ENCODE measurements around the gene PXYLP1. TPM values are rescaled to one million over a fixed set of nuclear protein-coding genes. Genes with fewer than 3 reads are reported as not detected.
A peak's percentile ranks its signal among the peaks of the same experiment; 100 is the strongest.

The PXYLP1 gene
- total and polyA plus RNA-seq, 2 donors (not counting 1 experiment from before 2014, with no cell fraction given), result 1.4 to 4.5 TPM

- intact Hi-C loops (cut with micrococcal nuclease), result no loop called here
- H3K9me3 Mint-ChIP-seq (ENCODE audit: insufficient read depth), result no peaks in the 10 kb centered on the region
- H3K9ac ChIP-seq (ENCODE audit: low read length), result no peak overlapping the region
- POLR2A ChIA-PET, result interaction anchor here (0.5 kb wide), 1 partner anchor 540 kb away, joined by 3 read pairs; no protein-coding TSS in a partner anchor
- no peaks in the 10 kb centered on the region for H3K79me2 ChIP-seq (ENCODE audit: control insufficient read depth, insufficient read depth, low read length)
- DNase-seq (no peak), ATAC-seq (ENCODE audit: low read depth) (no peak)
- no peak overlapping the region for H3K27ac ChIP-seq (ENCODE audit: low read length in 2 of 2)
- H3K27me3 ChIP-seq (replicated peaks in 1 of 4; ENCODE audit: control extremely low read depth in 1 of 4, control insufficient read depth in 3 of 4, insufficient read depth in 4 of 4, low read length in 3 of 4), result no peaks in the 10 kb centered on the region
- H3K4me3 ChIP-seq (ENCODE audit: control extremely low read depth in 1 of 5, extremely low read depth in 1 of 5, insufficient read depth in 1 of 5, low read depth in 2 of 5, low read length in 4 of 5), result no peak overlapping the region
- no peak for TF ChIP-seq EZH2 (IDR thresholded peaks at IDR 0.05; ENCODE audit: borderline replicate concordance, insufficient read depth, low read depth, low read length, poor library complexity, severe bottlenecking)
- TF ChIP-seq, protein P1, sequence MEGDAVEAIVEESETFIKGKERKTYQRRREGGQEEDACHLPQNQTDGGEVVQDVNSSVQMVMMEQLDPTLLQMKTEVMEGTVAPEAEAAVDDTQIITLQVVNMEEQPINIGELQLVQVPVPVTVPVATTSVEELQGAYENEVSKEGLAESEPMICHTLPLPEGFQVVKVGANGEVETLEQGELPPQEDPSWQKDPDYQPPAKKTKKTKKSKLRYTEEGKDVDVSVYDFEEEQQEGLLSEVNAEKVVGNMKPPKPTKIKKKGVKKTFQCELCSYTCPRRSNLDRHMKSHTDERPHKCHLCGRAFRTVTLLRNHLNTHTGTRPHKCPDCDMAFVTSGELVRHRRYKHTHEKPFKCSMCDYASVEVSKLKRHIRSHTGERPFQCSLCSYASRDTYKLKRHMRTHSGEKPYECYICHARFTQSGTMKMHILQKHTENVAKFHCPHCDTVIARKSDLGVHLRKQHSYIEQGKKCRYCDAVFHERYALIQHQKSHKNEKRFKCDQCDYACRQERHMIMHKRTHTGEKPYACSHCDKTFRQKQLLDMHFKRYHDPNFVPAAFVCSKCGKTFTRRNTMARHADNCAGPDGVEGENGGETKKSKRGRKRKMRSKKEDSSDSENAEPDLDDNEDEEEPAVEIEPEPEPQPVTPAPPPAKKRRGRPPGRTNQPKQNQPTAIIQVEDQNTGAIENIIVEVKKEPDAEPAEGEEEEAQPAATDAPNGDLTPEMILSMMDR (IDR thresholded peaks at IDR 0.05), result no peak
- H2AFZ ChIP-seq (ENCODE audit: insufficient read depth, low read depth, low read length, poor library complexity, severe bottlenecking), result no peak overlapping the region
- peak overlapping the region; percentile 15 for H3K4me2 ChIP-seq (replicated peaks; ENCODE audit: low read depth, low read length, poor library complexity, severe bottlenecking)
- no peaks in the 10 kb centered on the region for H3K27me3 Mint-ChIP-seq
- H3K27ac Mint-ChIP-seq, result no peak overlapping the region
- H3K4me1 ChIP-seq (ENCODE audit: control insufficient read depth in 2 of 2, insufficient read depth in 2 of 2, low read length in 2 of 2), result no peaks in the 10 kb centered on the region
- 90% methylated on average over 14 of the region's 14 CpGs for WGBS (ENCODE audit: insufficient coverage)
- H3K9me3 ChIP-seq (ENCODE audit: control extremely low read depth in 1 of 3, control insufficient read depth in 2 of 3, insufficient read depth in 1 of 3, low read length in 2 of 3), result no peaks in the 10 kb centered on the region
- no peaks in the 10 kb centered on the region for H3K4me1 Mint-ChIP-seq
- no peaks in the 10 kb centered on the region for H3K36me3 ChIP-seq (replicated peaks in 1 of 2; ENCODE audit: control extremely low read depth in 1 of 2, control insufficient read depth in 1 of 2, extremely low read depth in 1 of 2, insufficient read depth in 2 of 2, low read length in 1 of 2)
- no peaks in the 10 kb centered on the region for H4K20me1 ChIP-seq (ENCODE audit: control insufficient read depth, insufficient read depth, low read length, poor library complexity, severe bottlenecking)
- CTCF ChIA-PET, result interaction anchor here (1.1 kb wide), 1 partner anchor 55 kb away, joined by 3 read pairs; the partner anchor contains the start of gene PXYLP1
- H3K4me3 Mint-ChIP-seq, result peak overlapping the region; percentile 37
Observed at GRCh38 chr3:141286856-141287255, 55.2 kb downstream of the PXYLP1 start.

DNA sequence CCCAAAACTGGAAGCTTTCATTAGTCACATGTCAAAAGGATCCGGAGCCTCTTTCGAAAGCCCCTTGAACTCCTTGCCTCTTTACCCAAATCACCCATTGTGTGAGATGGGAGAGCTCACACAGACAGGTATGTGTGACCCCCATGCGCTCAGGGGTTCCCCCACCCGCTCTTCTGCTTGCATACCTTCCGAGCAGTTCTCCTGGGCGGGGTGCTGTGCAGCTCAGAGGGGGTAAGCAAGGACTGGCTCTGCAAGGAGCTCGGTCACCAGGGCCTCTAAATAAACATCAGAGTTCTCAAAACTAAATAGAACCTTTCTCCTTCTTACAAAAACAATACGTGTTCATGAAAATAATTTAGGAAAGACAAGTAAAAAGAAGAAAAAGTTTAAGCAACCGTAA, 55.7 kb downstream of the PXYLP1 start:
- POLR2A ChIA-PET, result interaction anchor here (0.5 kb wide), 1 partner anchor 539 kb away, joined by 3 read pairs; no protein-coding TSS in a partner anchor
- H3K27ac ChIP-seq (ENCODE audit: low read length in 2 of 2), result no peak overlapping the region
- CTCF ChIA-PET, result interaction anchor here (1.1 kb wide), 1 partner anchor 56 kb away, joined by 3 read pairs; the partner anchor contains the start of gene PXYLP1
- H2AFZ ChIP-seq (ENCODE audit: insufficient read depth, low read depth, low read length, poor library complexity, severe bottlenecking), result no peak overlapping the region
- no peaks in the 10 kb centered on the region for H3K27me3 Mint-ChIP-seq
- no peaks in the 10 kb centered on the region for H3K4me1 ChIP-seq (ENCODE audit: control insufficient read depth in 2 of 2, insufficient read depth in 2 of 2, low read length in 2 of 2)
- intact Hi-C loops (cut with micrococcal nuclease), result no loop called here
- H3K4me2 ChIP-seq (replicated peaks; ENCODE audit: low read depth, low read length, poor library complexity, severe bottlenecking), result peak overlapping the region; percentile 15
- no peak for ATAC-seq (ENCODE audit: low read depth)
- DNase-seq, result no peak
- H3K4me3 ChIP-seq (ENCODE audit: control extremely low read depth in 1 of 5, extremely low read depth in 1 of 5, insufficient read depth in 1 of 5, low read depth in 2 of 5, low read length in 4 of 5), result no peak overlapping the region
- no peaks in the 10 kb centered on the region for H3K27me3 ChIP-seq (replicated peaks in 1 of 4; ENCODE audit: control extremely low read depth in 1 of 4, control insufficient read depth in 3 of 4, insufficient read depth in 4 of 4, low read length in 3 of 4)
- 98% methylated on average over 4 of the region's 9 CpGs for WGBS (ENCODE audit: insufficient coverage)
- TF ChIP-seq, protein P1 (IDR thresholded peaks at IDR 0.05), result no peak
- no peak for TF ChIP-seq EZH2 (IDR thresholded peaks at IDR 0.05; ENCODE audit: borderline replicate concordance, insufficient read depth, low read depth, low read length, poor library complexity, severe bottlenecking)
- no peaks in the 10 kb centered on the region for H3K9me3 Mint-ChIP-seq (ENCODE audit: insufficient read depth)
- no peak overlapping the region for H3K9ac ChIP-seq (ENCODE audit: low read length)
- H3K79me2 ChIP-seq (ENCODE audit: control insufficient read depth, insufficient read depth, low read length), result no peaks in the 10 kb centered on the region
- H3K36me3 ChIP-seq (replicated peaks in 1 of 2; ENCODE audit: control extremely low read depth in 1 of 2, control insufficient read depth in 1 of 2, extremely low read depth in 1 of 2, insufficient read depth in 2 of 2, low read length in 1 of 2), result no peaks in the 10 kb centered on the region
- no peaks in the 10 kb centered on the region for H3K4me1 Mint-ChIP-seq
- H4K20me1 ChIP-seq (ENCODE audit: control insufficient read depth, insufficient read depth, low read length, poor library complexity, severe bottlenecking), result no peaks in the 10 kb centered on the region
- H3K4me3 Mint-ChIP-seq, result peak overlapping the region; percentile 37
- H3K27ac Mint-ChIP-seq, result no peak overlapping the region
- H3K9me3 ChIP-seq (ENCODE audit: control extremely low read depth in 1 of 3, control insufficient read depth in 2 of 3, insufficient read depth in 1 of 3, low read length in 2 of 3), result no peaks in the 10 kb centered on the region

Measured in B cell (primary cell).